Tibial nerve (tissue), 4 donors: ENCODE results near the gene MRPS2. TPM values are rescaled to one million over a fixed set of nuclear protein-coding genes. Genes with fewer than 3 reads are reported as not detected.

Experiments used
- DNase-seq, 2 donors: peaks; one replicate each; pipeline ENCODE4 v3.0.0-alpha.2; 2019; ENCODE audit warnings: low spot score in 2 of 2
- H3K27ac ChIP-seq, 4 donors: fragments of 200-600 bp; sonication (generic) in 3 of 4; one replicate each; pipeline ENCODE4 v1.5.1; 2017 to 2019; ENCODE audit warnings: mild to moderate bottlenecking in 1 of 4
- H3K27me3 ChIP-seq, 2 donors: fragments of 200-600 bp; sonication (generic) in 1 of 2; one replicate each; pipeline versions ENCODE4 v1.5.1 to v1.6.0; 2017 to 2019
- H3K36me3 ChIP-seq, 3 donors: fragments of 200-600 bp; sonication (generic); one replicate each; pipeline ENCODE4 v1.5.1; 2018 to 2019
- H3K4me1 ChIP-seq, 4 donors: fragments of 200-600 bp; sonication (generic) in 3 of 4; one replicate each; pipeline ENCODE4 v1.5.1; 2017 to 2019
- H3K4me3 ChIP-seq, 4 donors: fragments of 200-600 bp; sonication (generic) in 3 of 4; one replicate each; pipeline ENCODE4 v1.5.1; 2017 to 2019; ENCODE audit warnings: mild to moderate bottlenecking in 1 of 4, moderate library complexity in 1 of 4
- H3K9me3 ChIP-seq, 4 donors: fragments of 200-600 bp; sonication (generic) in 3 of 4; one replicate each; pipeline ENCODE4 v1.5.1; 2017 to 2019
- CTCF ChIP-seq, 5 experiments: fragments of 200-600 bp in 3 of 5; fragments of 450-650 bp in 2 of 5; sonication (generic) in 3 of 5; IDR thresholded peaks; one replicate each; pipeline ENCODE4 v1.5.1; 2016 to 2019; ENCODE audit warnings: antibody characterized with exemption in 5 of 5, mild to moderate bottlenecking in 3 of 5, moderate library complexity in 2 of 5
- EP300 ChIP-seq, 2 donors: sonication (generic); formaldehyde crosslinking; IDR thresholded peaks; one replicate each; pipeline ENCODE4 v1.6.1; 2017; ENCODE audit warnings: antibody characterized with exemption in 2 of 2, mild to moderate bottlenecking in 1 of 2
- POLR2A ChIP-seq, 2 donors: fragments of 450-650 bp; IDR thresholded peaks; one replicate each; pipeline ENCODE4 v1.6.1; 2017; ENCODE audit warnings: antibody characterized with exemption in 2 of 2, mild to moderate bottlenecking in 2 of 2, moderate library complexity in 2 of 2
- WGBS, 2 donors: methylation state at CpG; one replicate each; pipeline ENCODE4 v1.1.5; 2018; 5-methylcytosine and 5-hydroxymethylcytosine counted together
- total RNA-seq, 4 donors: library from RNA; depleted of rRNA; stranded (reverse); fragments of >200 nt; gene quantifications; one replicate each; pipeline ENCODE4 v1.1.0, GENCODE V29; 2016

Gene MRPS2
- total RNA-seq, 4 donors from 2014 or later: 24.9 to 29.2 (median 26.3) TPM

- Histone ChIP-seq H3K27ac (peak overlapping the region in 3 of 4 donors; percentile 78 to 83 (median 80)), H3K9me3 (no peaks in the 10 kb centered on the region), H3K4me3 (peak overlapping the region; percentile 65 to 100 (median 72)), H3K27me3 (no peaks in the 10 kb centered on the region), H3K4me1 (peaks cover 0 to 34% (median 19%) of the 10 kb centered on the region in 4 donors), H3K36me3 (peaks cover 0 to 41% (median 9%) of the 10 kb centered on the region in 3 donors)
- TF ChIP-seq CTCF (IDR thresholded peaks at IDR 0.05): no peak
- no peak for TF ChIP-seq POLR2A (IDR thresholded peaks at IDR 0.05)
- no peak for TF ChIP-seq EP300 (IDR thresholded peaks at IDR 0.05)
- WGBS, 2 donors: 36 to 44% methylated on average over 30 to 32 of the region's 38 CpGs
- DNase-seq: no peak
Observed at GRCh38 chr9:135501261-135502167, 1.0 kb downstream of the MRPS2 start.

- peaks cover 0 to 41% (median 9%) of the 10 kb centered on the region in 3 donors for H3K36me3 ChIP-seq
- H3K27ac ChIP-seq: no peak overlapping the region
- H3K27me3 ChIP-seq: no peaks in the 10 kb centered on the region
- no peak overlapping the region for H3K4me3 ChIP-seq
- WGBS, 2 donors: 87 to 89% methylated on average over 14 to 15 of the region's 15 CpGs
- no peak for TF ChIP-seq POLR2A (IDR thresholded peaks at IDR 0.05)
- no peak for TF ChIP-seq CTCF (IDR thresholded peaks at IDR 0.05)
- TF ChIP-seq EP300 (IDR thresholded peaks at IDR 0.05): no peak
- H3K4me1 ChIP-seq: peaks cover 0 to 34% (median 19%) of the 10 kb centered on the region in 4 donors
- H3K9me3 ChIP-seq: no peaks in the 10 kb centered on the region
- DNase-seq: no peak
Observed at GRCh38 chr9:135502168-135502872, 1.8 kb downstream of the MRPS2 start.

- 87 to 88% methylated on average over 12 to 16 of the region's 16 CpGs for WGBS, 2 donors
- Histone ChIP-seq H3K27ac (no peak overlapping the region), H3K9me3 (peaks cover 0 to 3% (median 0%) of the 10 kb centered on the region in 4 donors), H3K4me1 (peaks cover 0 to 34% (median 19%) of the 10 kb centered on the region in 4 donors), H3K36me3 (peaks cover 0 to 41% (median 9%) of the 10 kb centered on the region in 3 donors), H3K27me3 (no peaks in the 10 kb centered on the region), H3K4me3 (no peak overlapping the region)
- no peak for DNase-seq
- TF ChIP-seq POLR2A (IDR thresholded peaks at IDR 0.05): no peak
- TF ChIP-seq CTCF (IDR thresholded peaks at IDR 0.05): no peak
- no peak for TF ChIP-seq EP300 (IDR thresholded peaks at IDR 0.05)
Observed at GRCh38 chr9:135502873-135503321, 2.4 kb downstream of the MRPS2 start.

GRCh38 chr9:135503371-135504261 is 3.1 kb downstream of the MRPS2 start:
- peaks cover 0 to 41% (median 9%) of the 10 kb centered on the region in 3 donors for H3K36me3 ChIP-seq
- TF ChIP-seq CTCF (IDR thresholded peaks at IDR 0.05) (no peak), EP300 (IDR thresholded peaks at IDR 0.05) (no peak), POLR2A (IDR thresholded peaks at IDR 0.05) (no peak)
- peaks cover 0 to 10% (median 0%) of the 10 kb centered on the region in 4 donors for H3K9me3 ChIP-seq
- H3K27me3 ChIP-seq: no peaks in the 10 kb centered on the region
- WGBS, 2 donors: 87 to 89% methylated on average over 40 to 41 of the region's 41 CpGs
- no peak overlapping the region for H3K27ac ChIP-seq
- no peak for DNase-seq
- H3K4me1 ChIP-seq: peaks cover 0 to 34% (median 19%) of the 10 kb centered on the region in 4 donors
- no peak overlapping the region for H3K4me3 ChIP-seq
